Suprapubic skin (tissue), 4 donors: Measurements from ENCODE around the gene ACYP2. TPM values are rescaled to one million over a fixed set of nuclear protein-coding genes. Genes with fewer than 3 reads are reported as not detected.
A peak's percentile ranks its signal among the peaks of the same experiment; 100 is the strongest.
"Not testable (repeated sequence)": the region's sequence is repeated elsewhere in the genome, so short reads cannot be mapped to it uniquely, and the experiment has no call there.

ENCODE experiments used
- DNase-seq, 2 donors: peaks; one replicate each; pipeline ENCODE4 v3.0.0-alpha.2; 2019; ENCODE audit warnings: low spot score in 2 of 2
- H3K27ac ChIP-seq: fragments of 200-600 bp; sonication (generic); one replicate; pipeline ENCODE4 v1.5.1; 2019
- H3K27me3 ChIP-seq: fragments of 200-600 bp; sonication (generic); one replicate; pipeline ENCODE4 v1.5.1; 2019
- H3K36me3 ChIP-seq: fragments of 200-600 bp; sonication (generic); one replicate; pipeline ENCODE4 v1.5.1; 2019
- H3K4me1 ChIP-seq: fragments of 200-600 bp; sonication (generic); one replicate; pipeline ENCODE4 v1.5.1; 2019
- H3K4me3 ChIP-seq: fragments of 200-600 bp; sonication (generic); one replicate; pipeline ENCODE4 v1.5.1; 2019; ENCODE audit warnings: mild to moderate bottlenecking
- H3K9me3 ChIP-seq: fragments of 200-600 bp; sonication (generic); one replicate; pipeline ENCODE4 v1.5.1; 2019
- EP300 ChIP-seq: sonication (generic); formaldehyde crosslinking; IDR thresholded peaks from one replicate; pipeline ENCODE4 v1.6.1; 2017; ENCODE audit warnings: antibody characterized with exemption
- POLR2A ChIP-seq, 2 donors: fragments of 450-650 bp; IDR thresholded peaks; one replicate each; pipeline ENCODE4 v1.6.1; 2017; ENCODE audit warnings: antibody characterized with exemption in 2 of 2, mild to moderate bottlenecking in 2 of 2, moderate library complexity in 2 of 2
- POLR2AphosphoS5 ChIP-seq, 3 donors: sonication (generic); formaldehyde crosslinking; IDR thresholded peaks; one replicate each; pipeline ENCODE4 v1.6.1; 2017; ENCODE audit warnings: antibody characterized with exemption in 3 of 3
- WGBS: methylation state at CpG from one replicate; pipeline ENCODE4 v1.1.5; 2018; 5-methylcytosine and 5-hydroxymethylcytosine counted together
- total RNA-seq, 4 donors: library from RNA; depleted of rRNA; stranded (reverse); fragments of >200 nt; gene quantifications; one replicate each; pipeline ENCODE4 v1.1.0, GENCODE V29; 2016
- TF ChIP-seq, protein P1 (sequence below), 2 donors: fragments of 200-600 bp in 1 of 2; fragments of 450-650 bp in 1 of 2; sonication (generic) in 1 of 2; IDR thresholded peaks; one replicate each; pipeline ENCODE4 v1.5.1; 2016 to 2019; ENCODE audit warnings: antibody characterized with exemption in 2 of 2, mild to moderate bottlenecking in 1 of 2, moderate library complexity in 1 of 2

The ACYP2 gene
- total RNA-seq, 4 donors from 2014 or later = 9.1 to 20.2 (median 14.2) TPM

DNA sequence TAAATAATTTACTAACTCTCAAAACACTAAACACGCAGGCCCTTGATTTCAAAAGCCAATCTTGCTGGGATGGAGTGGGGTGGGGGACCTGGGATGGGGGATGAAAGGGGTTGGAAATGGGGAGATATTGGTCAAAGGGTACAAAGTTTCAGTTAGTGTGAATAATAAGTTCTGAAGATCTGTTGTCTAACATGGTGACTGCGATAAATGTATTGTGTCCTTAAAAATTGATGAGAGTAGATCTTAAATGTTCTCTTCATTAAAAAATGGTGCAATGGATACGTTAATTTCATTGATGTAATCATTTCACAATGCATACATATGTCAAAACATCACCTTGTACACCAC, 505 bp upstream of the ACYP2 start:
- no peaks in the 10 kb centered on the region for H3K27me3 ChIP-seq
- 50% methylated on average over 3 of the region's 3 CpGs for WGBS
- peaks cover 10% of the 10 kb centered on the region for H3K4me1 ChIP-seq
- TF ChIP-seq, protein P1, sequence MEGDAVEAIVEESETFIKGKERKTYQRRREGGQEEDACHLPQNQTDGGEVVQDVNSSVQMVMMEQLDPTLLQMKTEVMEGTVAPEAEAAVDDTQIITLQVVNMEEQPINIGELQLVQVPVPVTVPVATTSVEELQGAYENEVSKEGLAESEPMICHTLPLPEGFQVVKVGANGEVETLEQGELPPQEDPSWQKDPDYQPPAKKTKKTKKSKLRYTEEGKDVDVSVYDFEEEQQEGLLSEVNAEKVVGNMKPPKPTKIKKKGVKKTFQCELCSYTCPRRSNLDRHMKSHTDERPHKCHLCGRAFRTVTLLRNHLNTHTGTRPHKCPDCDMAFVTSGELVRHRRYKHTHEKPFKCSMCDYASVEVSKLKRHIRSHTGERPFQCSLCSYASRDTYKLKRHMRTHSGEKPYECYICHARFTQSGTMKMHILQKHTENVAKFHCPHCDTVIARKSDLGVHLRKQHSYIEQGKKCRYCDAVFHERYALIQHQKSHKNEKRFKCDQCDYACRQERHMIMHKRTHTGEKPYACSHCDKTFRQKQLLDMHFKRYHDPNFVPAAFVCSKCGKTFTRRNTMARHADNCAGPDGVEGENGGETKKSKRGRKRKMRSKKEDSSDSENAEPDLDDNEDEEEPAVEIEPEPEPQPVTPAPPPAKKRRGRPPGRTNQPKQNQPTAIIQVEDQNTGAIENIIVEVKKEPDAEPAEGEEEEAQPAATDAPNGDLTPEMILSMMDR (IDR thresholded peaks at IDR 0.05) = no peak
- TF ChIP-seq POLR2A (IDR thresholded peaks at IDR 0.05) = no peak
- TF ChIP-seq EP300 = no peak
- TF ChIP-seq POLR2AphosphoS5 (IDR thresholded peaks at IDR 0.05) = no peak
- no peak for DNase-seq
- H3K9me3 ChIP-seq = no peaks in the 10 kb centered on the region
- peak overlapping the region; percentile 100 for H3K27ac ChIP-seq
- H3K4me3 ChIP-seq = peak overlapping the region; percentile 78
- no peaks in the 10 kb centered on the region for H3K36me3 ChIP-seq

DNA sequence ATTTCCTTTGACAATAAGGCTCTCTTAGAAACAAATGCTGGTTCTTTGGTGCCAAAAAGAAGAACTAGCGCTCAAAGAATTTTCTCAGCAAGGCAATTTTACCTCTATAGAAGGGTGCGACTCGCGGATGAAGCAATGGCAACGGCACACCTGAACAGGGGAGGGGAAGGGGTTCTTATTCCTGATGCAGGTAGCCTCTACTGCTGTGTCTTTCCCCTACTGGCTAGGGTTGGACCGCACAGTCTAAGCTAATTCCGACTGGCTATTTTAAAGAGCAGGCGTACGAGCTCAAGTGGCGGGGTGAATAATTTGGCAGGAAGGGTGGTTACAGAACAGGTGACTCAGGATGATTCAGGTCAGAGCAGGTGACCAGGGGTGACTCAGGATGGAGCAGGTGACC, 1.2 kb downstream of the ACYP2 start:
- peaks cover 10% of the 10 kb centered on the region for H3K4me1 ChIP-seq
- not testable (repeated sequence) for H3K9me3 ChIP-seq, H3K27me3 ChIP-seq, DNase-seq, H3K36me3 ChIP-seq, H3K4me3 ChIP-seq, H3K27ac ChIP-seq
- 96% methylated on average over 10 of the region's 10 CpGs for WGBS

DNA sequence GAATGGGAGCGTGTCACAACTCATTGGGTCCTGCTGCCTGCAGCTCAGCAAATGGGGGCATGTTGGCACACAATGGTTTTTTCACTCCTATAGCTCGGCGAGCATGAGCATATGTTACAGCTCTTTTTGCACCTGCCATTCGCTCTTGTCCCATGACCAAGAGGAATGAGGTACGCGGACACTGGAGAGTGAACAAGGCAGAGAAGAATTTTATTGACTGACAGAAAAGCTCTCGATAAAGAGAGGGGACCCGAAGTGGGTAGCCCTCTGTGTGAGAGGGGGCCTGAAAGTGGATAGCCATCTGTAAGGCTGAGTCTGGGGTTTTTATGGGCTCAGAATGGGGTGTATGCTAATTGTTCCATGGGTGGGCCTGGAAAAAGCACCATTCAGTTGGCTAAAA, 5.5 kb downstream of the ACYP2 start:
- no peak for TF ChIP-seq EP300
- TF ChIP-seq, protein P1 (IDR thresholded peaks at IDR 0.05) = no peak
- no peak for TF ChIP-seq POLR2AphosphoS5 (IDR thresholded peaks at IDR 0.05)
- no peak for TF ChIP-seq POLR2A (IDR thresholded peaks at IDR 0.05)
- Histone ChIP-seq H3K36me3 (peaks cover 9% of the 10 kb centered on the region), H3K4me1 (peaks cover 14% of the 10 kb centered on the region), H3K27me3 (no peaks in the 10 kb centered on the region), H3K4me3 (no peak overlapping the region), H3K9me3 (peaks cover 5% of the 10 kb centered on the region), H3K27ac (no peak overlapping the region)
- 97% methylated on average over 8 of the region's 8 CpGs for WGBS
- no peak for DNase-seq

GRCh38 chr2:54122171-54122935, 6.9 kb downstream of the ACYP2 start:
- Histone ChIP-seq H3K4me3 (no peak overlapping the region), H3K9me3 (peaks cover 5% of the 10 kb centered on the region), H3K27ac (peak overlapping the region; percentile 16), H3K27me3 (no peaks in the 10 kb centered on the region), H3K4me1 (peaks cover 11% of the 10 kb centered on the region), H3K36me3 (peaks cover 9% of the 10 kb centered on the region)
- WGBS = 79% methylated on average over 3 of the region's 3 CpGs
- TF ChIP-seq POLR2AphosphoS5 (IDR thresholded peaks at IDR 0.05) (no peak), POLR2A (IDR thresholded peaks at IDR 0.05) (no peak), EP300 (no peak)
- TF ChIP-seq, protein P1 (IDR thresholded peaks at IDR 0.05) = no peak
- DNase-seq = no peak

- no peak for DNase-seq
- Histone ChIP-seq H3K36me3 (peaks cover 9% of the 10 kb centered on the region), H3K4me1 (peaks cover 11% of the 10 kb centered on the region), H3K27me3 (no peaks in the 10 kb centered on the region), H3K27ac (peak overlapping the region; percentile 16), H3K9me3 (peaks cover 5% of the 10 kb centered on the region), H3K4me3 (no peak overlapping the region)
- TF ChIP-seq POLR2A (IDR thresholded peaks at IDR 0.05) (no peak), EP300 (no peak), POLR2AphosphoS5 (IDR thresholded peaks at IDR 0.05) (no peak)
- TF ChIP-seq, protein P1 (IDR thresholded peaks at IDR 0.05) = no peak
- 53% methylated on average over 4 of the region's 4 CpGs for WGBS
Measured at GRCh38 chr2:54122939-54123338, 7.5 kb downstream of the ACYP2 start.

GRCh38 chr2:54127174-54127573, 11.8 kb downstream of the ACYP2 start:
- not testable (repeated sequence) for H3K36me3 ChIP-seq, H3K9me3 ChIP-seq, H3K27ac ChIP-seq, H3K27me3 ChIP-seq, DNase-seq, H3K4me3 ChIP-seq
- peaks cover 11% of the 10 kb centered on the region for H3K4me1 ChIP-seq
- WGBS = 88% methylated on average over 2 of the region's 2 CpGs
